WTC11 (cell line): ENCODE data around the gene RBM28. TPM values are rescaled to one million over a fixed set of nuclear protein-coding genes. Genes with fewer than 3 reads are reported as not detected.

ENCODE experiments used
- ATAC-seq: fragments of 200-7000 bp; cut with Tn5 transposase; 2 replicates; pipeline ENCODE4 v1.10.0; 2021; ENCODE audit warnings: mild to moderate bottlenecking, moderate library complexity
- CTCF ChIA-PET: fragments of 300-600 bp; sonication (Branson Sonifier 250); formaldehyde crosslinking; loops from one replicate; lab custom pipeline; 2021; ENCODE audit warnings: antibody characterized with exemption; lab: Charles Lee
- POLR2A ChIA-PET: fragments of 350-600 bp; sonication (Branson Sonifier 250); formaldehyde crosslinking; loops from one replicate; lab custom pipeline; 2021; ENCODE audit warnings: antibody characterized with exemption; lab: Charles Lee
- DNase-seq: peaks from one replicate; pipeline ENCODE4 v3.0.0; 2021; ENCODE audit warnings: low spot score
- H3K27ac Mint-ChIP-seq: 2 replicates; pipeline ENCODE4 v1.8.0; 2021; ENCODE audit warnings: mixed read lengths
- H3K27me3 Mint-ChIP-seq: 2 replicates; pipeline ENCODE4 v1.8.0; 2021; ENCODE audit warnings: low read depth, mild to moderate bottlenecking, moderate library complexity, mixed read lengths
- H3K36me3 Mint-ChIP-seq: 2 replicates; pipeline ENCODE4 v1.8.0; 2021; ENCODE audit warnings: mixed read lengths
- H3K4me1 Mint-ChIP-seq: 2 replicates; pipeline ENCODE4 v1.8.0; 2022; ENCODE audit warnings: mixed read lengths
- H3K4me3 Mint-ChIP-seq: 2 replicates; pipeline ENCODE4 v1.8.0; 2021; ENCODE audit warnings: mild to moderate bottlenecking, moderate library complexity, mixed read lengths
- H3K9me3 Mint-ChIP-seq: 2 replicates; pipeline ENCODE4 v1.8.0; 2021; ENCODE audit warnings: mixed read lengths
- ATF1 ChIP-seq: sonication (generic); formaldehyde crosslinking; IDR thresholded peaks from 2 replicates; pipeline ENCODE4 v1.8.1; 2023; ENCODE audit warnings: mild to moderate bottlenecking, moderate library complexity, missing genetic modification reagents
- ATF2 ChIP-seq: sonication (generic); formaldehyde crosslinking; IDR thresholded peaks from 2 replicates; pipeline ENCODE4 v1.8.1; 2022; ENCODE audit warnings: low read depth, missing genetic modification reagents, borderline replicate concordance
- ATF3 ChIP-seq: sonication (generic); formaldehyde crosslinking; conservative IDR thresholded peaks from 2 replicates; pipeline ENCODE4 v1.8.1; 2022; ENCODE audit warnings: mild to moderate bottlenecking, missing genetic modification reagents
- CBFB ChIP-seq: sonication (generic); formaldehyde crosslinking; IDR thresholded peaks from 2 replicates; pipeline ENCODE4 v1.8.1; 2022; ENCODE audit warnings: mild to moderate bottlenecking, low read depth, missing genetic modification reagents
- ELF4 ChIP-seq: sonication (generic); formaldehyde crosslinking; IDR thresholded peaks from 2 replicates; pipeline ENCODE4 v1.8.1; 2022; ENCODE audit warnings: low read depth, mild to moderate bottlenecking, moderate library complexity, missing genetic modification reagents
- EMX1 ChIP-seq: fragments of 250-450 bp; sonication (Bioruptor Pico); IDR thresholded peaks from 2 replicates; pipeline ENCODE4 v1.8.0; 2021; ENCODE audit warnings: mild to moderate bottlenecking
- ESRRA ChIP-seq: sonication (generic); formaldehyde crosslinking; IDR thresholded peaks from 2 replicates; pipeline ENCODE4 v1.8.1; 2022; ENCODE audit warnings: mild to moderate bottlenecking, missing genetic modification reagents, borderline replicate concordance
- FOXP1 ChIP-seq: sonication (generic); formaldehyde crosslinking; IDR thresholded peaks from 2 replicates; pipeline ENCODE4 v1.8.0; 2022; ENCODE audit warnings: missing genetic modification reagents, mild to moderate bottlenecking, moderate library complexity, borderline replicate concordance
- HMGA2 ChIP-seq: fragments of 250-450 bp; sonication (Bioruptor Pico); IDR thresholded peaks from 2 replicates; pipeline ENCODE4 v1.4.0; 2021; ENCODE audit warnings: mild to moderate bottlenecking, moderate library complexity
- IRF2 ChIP-seq: sonication (generic); formaldehyde crosslinking; IDR thresholded peaks from 2 replicates; pipeline ENCODE4 v1.8.0; 2022; ENCODE audit warnings: low read depth, missing genetic modification reagents, borderline replicate concordance
- MYBL2 ChIP-seq: sonication (generic); formaldehyde crosslinking; IDR thresholded peaks from 2 replicates; pipeline ENCODE4 v1.8.1; 2023; ENCODE audit warnings: mild to moderate bottlenecking, moderate library complexity, missing genetic modification reagents
- NFATC4 ChIP-seq: fragments of 250-450 bp; sonication (Bioruptor Pico); IDR thresholded peaks from 2 replicates; pipeline ENCODE4 v1.9.0; 2021; ENCODE audit warnings: mild to moderate bottlenecking
- NFE2L1 ChIP-seq: sonication (generic); formaldehyde crosslinking; IDR thresholded peaks from 2 replicates; pipeline ENCODE4 v1.8.1; 2023; ENCODE audit warnings: missing genetic modification reagents
- OVOL2 ChIP-seq: fragments of 250-450 bp; sonication (Bioruptor Pico); IDR thresholded peaks from 2 replicates; pipeline ENCODE4 v1.9.0; 2021; ENCODE audit warnings: mild to moderate bottlenecking, borderline replicate concordance
- TEAD4 ChIP-seq: sonication (generic); formaldehyde crosslinking; IDR thresholded peaks from 2 replicates; pipeline ENCODE4 v1.8.0; 2022; ENCODE audit warnings: mild to moderate bottlenecking, missing genetic modification reagents
- TP53 ChIP-seq: sonication (generic); formaldehyde crosslinking; IDR thresholded peaks from 2 replicates; pipeline ENCODE4 v1.8.1; 2023; ENCODE audit warnings: mild to moderate bottlenecking, missing genetic modification reagents
- ZNF121 ChIP-seq: sonication (generic); formaldehyde crosslinking; IDR thresholded peaks from 2 replicates; pipeline ENCODE4 v1.8.0; 2023; ENCODE audit warnings: missing genetic modification reagents
- ZNF138 ChIP-seq: sonication (generic); formaldehyde crosslinking; conservative IDR thresholded peaks from 2 replicates; pipeline ENCODE4 v1.8.1; 2022; ENCODE audit warnings: mild to moderate bottlenecking, moderate library complexity, missing genetic modification reagents
- ZNF281 ChIP-seq: sonication (generic); formaldehyde crosslinking; IDR thresholded peaks from 2 replicates; pipeline ENCODE4 v1.8.0; 2023; ENCODE audit warnings: mild to moderate bottlenecking, missing genetic modification reagents
- ZNF317 ChIP-seq: sonication (generic); formaldehyde crosslinking; IDR thresholded peaks from 2 replicates; pipeline ENCODE4 v1.8.1; 2023; ENCODE audit warnings: low read depth, mild to moderate bottlenecking, moderate library complexity, missing genetic modification reagents, borderline replicate concordance
- ZNF423 ChIP-seq: fragments of 250-450 bp; sonication (Bioruptor Pico); IDR thresholded peaks from 2 replicates; pipeline ENCODE4 v2.1.2; 2022; ENCODE audit warnings: mild to moderate bottlenecking, moderate library complexity
- ZNF671 ChIP-seq: fragments of 250-450 bp; sonication (Bioruptor Pico); IDR thresholded peaks from 2 replicates; pipeline ENCODE4 v1.8.0; 2021; ENCODE audit warnings: mild to moderate bottlenecking
- total RNA-seq: library from RNA; stranded (reverse); gene quantifications from 3 replicates; pipeline ENCODE4 v1.2.3, GENCODE V29; 2021
- TF ChIP-seq, protein P1 (sequence below): fragments of 250-450 bp; sonication (Bioruptor Pico); IDR thresholded peaks from 2 replicates; pipeline ENCODE4 v1.9.0; 2021; ENCODE audit warnings: mild to moderate bottlenecking
- TF ChIP-seq, protein P2 (sequence below): sonication (generic); formaldehyde crosslinking; IDR thresholded peaks from 2 replicates; pipeline ENCODE4 v1.8.1; 2022; ENCODE audit warnings: low read depth, mild to moderate bottlenecking, moderate library complexity, missing genetic modification reagents, borderline replicate concordance

Gene RBM28
- total RNA-seq, 1 experiment from 2014 or later = 66.1 TPM

- H3K4me3 Mint-ChIP-seq = no peak overlapping the region
- DNase-seq (no peak), ATAC-seq (no peak)
- ChIA-PET CTCF (interaction anchor here (2.7 kb wide), 1 partner anchor 115 kb away, joined by 15 read pairs; no protein-coding TSS in a partner anchor), POLR2A (no interaction called here)
- no peak overlapping the region for H3K27ac Mint-ChIP-seq
- peaks cover 13% of the 10 kb centered on the region for H3K27me3 Mint-ChIP-seq
- no peaks in the 10 kb centered on the region for H3K9me3 Mint-ChIP-seq
- no peak for TF ChIP-seq ATF3 (CRISPR knock-in tag)
- peak; percentile 70 for TF ChIP-seq ZNF423 (CRISPR knock-in tag)
- TF ChIP-seq EMX1 (CRISPR knock-in tag) = no peak
- TF ChIP-seq ZNF671 (CRISPR knock-in tag) = no peak
- no peak for TF ChIP-seq ZNF317 (CRISPR knock-in tag)
- TF ChIP-seq MYBL2 (CRISPR knock-in tag) = no peak
- no peak for TF ChIP-seq ZNF138
- TF ChIP-seq NFE2L1 (CRISPR knock-in tag) = no peak
- no peaks in the 10 kb centered on the region for H3K36me3 Mint-ChIP-seq
- peaks cover 37% of the 10 kb centered on the region for H3K4me1 Mint-ChIP-seq
Observed at GRCh38 chr7:128265906-128266300, 77.8 kb downstream of the RBM28 start.

GRCh38 chr7:128265156-128265905 lies 78.4 kb downstream of the RBM28 start:
- Mint-ChIP-seq H3K36me3 (no peaks in the 10 kb centered on the region), H3K4me3 (no peak overlapping the region), H3K4me1 (peaks cover 43% of the 10 kb centered on the region), H3K9me3 (no peaks in the 10 kb centered on the region), H3K27me3 (peaks cover 7% of the 10 kb centered on the region), H3K27ac (no peak overlapping the region)
- ChIA-PET CTCF (no interaction called here), POLR2A (no interaction called here)
- TF ChIP-seq CBFB (CRISPR knock-in tag) (no peak), ELF4 (CRISPR knock-in tag) (no peak), IRF2 (CRISPR knock-in tag) (no peak), TEAD4 (no peak), HMGA2 (CRISPR knock-in tag) (no peak), OVOL2 (no peak), ZNF121 (CRISPR knock-in tag) (no peak), NFATC4 (CRISPR knock-in tag) (no peak), ZNF317 (CRISPR knock-in tag) (no peak), ATF1 (no peak), ZNF281 (CRISPR knock-in tag) (no peak), FOXP1 (no peak), ATF2 (CRISPR knock-in tag) (no peak), ESRRA (CRISPR knock-in tag) (no peak), TP53 (CRISPR knock-in tag) (no peak)
- TF ChIP-seq, protein P1, sequence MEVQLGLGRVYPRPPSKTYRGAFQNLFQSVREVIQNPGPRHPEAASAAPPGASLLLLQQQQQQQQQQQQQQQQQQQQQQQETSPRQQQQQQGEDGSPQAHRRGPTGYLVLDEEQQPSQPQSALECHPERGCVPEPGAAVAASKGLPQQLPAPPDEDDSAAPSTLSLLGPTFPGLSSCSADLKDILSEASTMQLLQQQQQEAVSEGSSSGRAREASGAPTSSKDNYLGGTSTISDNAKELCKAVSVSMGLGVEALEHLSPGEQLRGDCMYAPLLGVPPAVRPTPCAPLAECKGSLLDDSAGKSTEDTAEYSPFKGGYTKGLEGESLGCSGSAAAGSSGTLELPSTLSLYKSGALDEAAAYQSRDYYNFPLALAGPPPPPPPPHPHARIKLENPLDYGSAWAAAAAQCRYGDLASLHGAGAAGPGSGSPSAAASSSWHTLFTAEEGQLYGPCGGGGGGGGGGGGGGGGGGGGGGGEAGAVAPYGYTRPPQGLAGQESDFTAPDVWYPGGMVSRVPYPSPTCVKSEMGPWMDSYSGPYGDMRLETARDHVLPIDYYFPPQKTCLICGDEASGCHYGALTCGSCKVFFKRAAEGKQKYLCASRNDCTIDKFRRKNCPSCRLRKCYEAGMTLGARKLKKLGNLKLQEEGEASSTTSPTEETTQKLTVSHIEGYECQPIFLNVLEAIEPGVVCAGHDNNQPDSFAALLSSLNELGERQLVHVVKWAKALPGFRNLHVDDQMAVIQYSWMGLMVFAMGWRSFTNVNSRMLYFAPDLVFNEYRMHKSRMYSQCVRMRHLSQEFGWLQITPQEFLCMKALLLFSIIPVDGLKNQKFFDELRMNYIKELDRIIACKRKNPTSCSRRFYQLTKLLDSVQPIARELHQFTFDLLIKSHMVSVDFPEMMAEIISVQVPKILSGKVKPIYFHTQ (CRISPR knock-in tag) = no peak
- TF ChIP-seq, protein P2, sequence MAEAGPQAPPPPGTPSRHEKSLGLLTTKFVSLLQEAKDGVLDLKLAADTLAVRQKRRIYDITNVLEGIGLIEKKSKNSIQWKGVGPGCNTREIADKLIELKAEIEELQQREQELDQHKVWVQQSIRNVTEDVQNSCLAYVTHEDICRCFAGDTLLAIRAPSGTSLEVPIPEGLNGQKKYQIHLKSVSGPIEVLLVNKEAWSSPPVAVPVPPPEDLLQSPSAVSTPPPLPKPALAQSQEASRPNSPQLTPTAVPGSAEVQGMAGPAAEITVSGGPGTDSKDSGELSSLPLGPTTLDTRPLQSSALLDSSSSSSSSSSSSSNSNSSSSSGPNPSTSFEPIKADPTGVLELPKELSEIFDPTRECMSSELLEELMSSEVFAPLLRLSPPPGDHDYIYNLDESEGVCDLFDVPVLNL (CRISPR knock-in tag) = no peak
- no peak for DNase-seq
- no peak for ATAC-seq
